Fibroblast of peridontal ligament (primary cell): ENCODE results near the gene IFT81.
"Not testable (repeated sequence)": the region's sequence is repeated elsewhere in the genome, so short reads cannot be mapped to it uniquely, and the experiment has no call there.

Source experiments
- DNase-seq: peaks from one replicate; pipeline ENCODE4 v3.0.0-alpha.2; 2010; ENCODE audit errors: extremely low read depth

The IFT81 gene

DNA sequence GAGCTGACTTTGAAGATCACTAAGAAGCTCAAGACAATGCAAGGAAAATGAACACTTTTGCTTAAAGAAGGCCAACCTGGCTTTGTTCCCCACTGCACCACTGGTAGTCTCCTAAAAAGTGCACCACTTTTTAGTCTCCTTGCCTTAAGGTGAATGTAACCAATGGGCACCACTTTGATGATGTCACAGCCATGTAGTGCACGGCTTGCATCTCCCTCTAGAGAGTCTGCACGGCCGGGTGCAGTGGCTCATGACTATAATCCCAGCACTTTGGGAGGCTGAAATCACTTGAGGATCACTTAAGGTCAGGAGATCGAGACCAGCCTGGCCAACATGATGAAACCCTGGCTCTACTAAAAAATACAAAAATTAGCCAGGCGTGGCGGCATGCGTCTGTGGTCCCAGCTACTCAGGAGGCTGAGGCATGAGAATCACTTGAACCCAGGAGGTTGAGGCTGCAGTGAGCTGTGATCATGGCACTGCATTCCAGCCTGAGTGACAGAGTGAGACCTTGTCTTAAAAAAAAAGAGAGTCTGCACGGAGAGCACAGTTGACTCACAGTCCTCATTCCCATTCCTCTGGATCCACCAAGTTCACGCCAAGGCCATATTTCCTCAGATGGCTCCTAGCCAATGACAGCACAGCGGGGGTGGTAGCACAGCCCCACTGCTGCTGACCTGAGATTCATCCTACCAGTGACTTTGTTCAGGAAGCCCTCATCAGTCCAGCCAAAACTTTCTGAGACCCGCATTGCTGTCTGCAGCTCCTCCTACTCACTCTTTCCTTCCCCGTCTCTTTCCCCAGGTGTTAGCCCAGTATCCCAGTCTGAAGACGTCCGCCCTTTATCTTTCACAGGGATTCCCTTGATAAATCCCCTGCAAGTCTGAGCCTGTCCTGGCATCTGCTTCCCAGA lies 16.5 kb upstream of the IFT81 start:
- DNase-seq: peak; percentile 89

DNA sequence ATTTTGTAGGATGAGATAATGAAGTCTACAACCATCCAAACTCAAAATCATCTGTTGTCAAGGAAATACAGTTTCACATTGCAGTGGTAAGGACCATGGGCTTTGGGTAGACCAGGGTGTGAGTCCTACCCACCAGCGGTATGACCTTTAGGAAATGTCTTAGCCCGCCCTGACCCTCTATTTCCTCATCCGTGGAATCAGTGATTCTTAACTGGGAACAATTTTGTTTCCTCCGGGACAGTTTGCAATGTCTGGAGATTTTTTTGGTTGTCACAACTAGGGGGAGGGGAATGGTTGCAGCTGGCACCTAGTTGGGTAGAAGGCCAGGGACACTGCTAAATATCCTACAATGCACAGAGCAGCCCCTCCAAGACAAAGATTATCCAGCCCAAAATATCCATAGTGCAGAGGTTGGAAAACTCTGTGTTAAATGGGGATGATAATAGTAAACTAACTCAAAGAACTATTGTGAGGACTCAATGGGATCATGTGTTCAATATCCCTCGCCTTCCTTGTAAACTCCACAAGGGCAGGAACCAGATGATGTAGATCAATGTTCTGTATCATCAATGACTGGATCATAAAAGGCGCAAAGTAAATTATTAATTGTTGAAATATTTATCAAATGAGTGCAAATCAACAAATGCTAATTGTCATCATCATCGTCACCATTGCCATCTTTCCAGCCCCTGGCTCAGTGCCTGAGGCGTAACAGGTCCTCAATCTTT lies 15.7 kb upstream of the IFT81 start:
- no peak for DNase-seq

DNA sequence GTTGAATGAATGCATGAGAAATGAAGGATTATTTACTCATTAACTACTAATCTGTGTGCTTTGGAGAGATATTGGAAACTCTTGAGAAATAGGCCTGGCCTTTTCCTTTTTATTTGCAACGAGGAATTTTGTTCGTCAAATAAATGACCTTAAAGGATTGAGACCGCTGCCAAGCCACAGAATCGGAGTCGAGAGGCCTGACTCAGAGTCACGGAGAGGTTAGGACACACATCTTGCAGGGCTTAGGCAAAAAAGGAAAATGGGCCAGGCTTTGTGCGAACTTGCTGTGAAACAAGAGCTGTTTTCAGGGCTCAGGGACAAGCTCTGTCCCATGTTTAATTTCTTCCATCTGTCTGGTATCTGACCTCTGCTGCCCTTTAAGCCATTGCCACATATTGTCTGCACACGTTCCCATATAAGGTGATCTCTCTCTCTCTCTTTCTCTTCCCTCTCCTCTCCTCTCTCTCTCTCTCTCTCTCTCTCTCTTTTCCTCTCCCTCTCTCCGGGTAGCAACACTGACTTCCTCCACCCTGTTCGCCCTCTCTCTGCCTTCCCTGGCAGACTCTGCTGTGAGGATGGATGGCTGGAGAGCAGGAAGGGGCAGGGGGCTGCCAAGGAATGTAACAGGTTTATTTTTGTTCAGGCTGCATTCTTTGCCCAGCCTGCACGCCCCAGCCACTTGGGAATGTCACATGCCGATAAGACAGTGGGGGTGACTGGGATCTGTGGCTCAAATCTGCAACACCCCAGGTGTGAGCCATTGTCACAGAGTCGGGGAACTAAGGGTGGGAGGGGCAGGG lies 14.9 kb upstream of the IFT81 start:
- DNase-seq: peak; percentile 100

DNA sequence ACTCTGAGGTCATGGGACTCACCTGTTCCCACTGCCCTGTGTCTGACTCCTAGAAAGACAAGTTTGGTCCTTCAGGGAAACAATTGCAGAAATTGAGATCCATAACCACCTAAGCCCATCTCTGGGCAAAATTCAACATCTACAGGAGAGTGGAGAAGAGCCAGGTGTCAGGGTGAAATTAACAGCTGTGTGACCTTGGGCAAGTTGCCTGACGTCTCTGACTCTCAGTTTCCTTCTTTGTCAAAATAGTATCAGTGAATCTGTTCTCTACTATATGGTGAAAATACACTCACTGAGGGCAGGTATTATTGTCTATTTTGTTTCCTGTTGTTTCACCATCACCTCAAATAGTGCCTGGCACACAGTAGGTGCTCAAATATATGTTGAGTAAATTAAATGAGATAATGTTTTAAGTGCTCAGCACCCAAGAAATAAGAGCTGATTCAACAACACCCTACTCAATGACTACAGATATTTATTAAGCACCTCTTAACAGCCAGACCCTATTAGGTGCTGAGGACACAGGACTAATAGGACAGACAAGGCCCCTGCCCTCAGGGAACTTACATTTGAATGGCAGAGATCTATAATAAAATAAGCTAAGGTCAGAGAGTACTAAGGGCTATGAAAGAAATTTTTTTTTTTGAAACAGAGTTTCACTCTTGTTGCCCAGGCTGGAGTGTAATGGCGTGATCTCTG lies 14.2 kb upstream of the IFT81 start:
- DNase-seq: no peak

DNA sequence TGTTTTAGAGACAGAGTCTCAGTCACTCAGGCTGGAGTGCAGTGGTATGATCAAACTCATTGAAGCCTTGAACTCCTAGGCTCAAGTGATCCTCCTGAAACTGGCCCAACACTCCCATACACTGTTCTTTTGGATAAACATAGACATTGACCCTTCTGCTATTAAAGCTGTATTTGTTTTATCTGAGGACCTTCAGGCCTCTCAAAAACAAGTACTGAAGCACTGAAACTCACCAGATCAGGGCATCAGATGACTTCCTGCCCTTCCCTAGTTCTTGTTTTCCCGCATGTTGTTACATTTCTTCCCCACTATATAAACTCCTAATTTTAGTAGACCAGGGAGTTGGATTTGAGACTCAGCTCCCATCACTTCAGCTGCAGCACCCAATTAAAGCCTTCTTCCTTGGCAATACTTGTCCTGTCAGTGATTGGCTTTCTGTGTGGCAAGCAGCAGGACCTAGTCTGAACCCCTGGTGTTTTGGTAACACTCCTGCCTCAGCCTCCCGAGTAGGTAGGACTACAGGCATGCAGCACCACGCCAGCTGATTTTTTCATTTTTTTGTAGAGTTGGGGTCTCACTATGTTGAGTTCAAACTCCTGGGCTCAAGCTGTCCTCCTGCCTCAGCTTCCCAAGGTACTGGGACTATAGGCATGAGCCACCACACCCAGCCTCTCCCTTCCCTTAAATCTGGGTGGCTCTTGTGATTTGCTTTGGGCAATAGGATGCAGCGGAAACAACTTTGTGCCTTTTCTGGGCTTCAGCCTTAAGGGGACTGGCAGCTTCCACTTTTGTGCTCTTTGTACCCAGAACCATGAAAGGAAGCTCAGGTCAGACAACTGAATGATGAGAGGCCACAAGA lies 12.5 kb upstream of the IFT81 start:
- no peak for DNase-seq

DNA sequence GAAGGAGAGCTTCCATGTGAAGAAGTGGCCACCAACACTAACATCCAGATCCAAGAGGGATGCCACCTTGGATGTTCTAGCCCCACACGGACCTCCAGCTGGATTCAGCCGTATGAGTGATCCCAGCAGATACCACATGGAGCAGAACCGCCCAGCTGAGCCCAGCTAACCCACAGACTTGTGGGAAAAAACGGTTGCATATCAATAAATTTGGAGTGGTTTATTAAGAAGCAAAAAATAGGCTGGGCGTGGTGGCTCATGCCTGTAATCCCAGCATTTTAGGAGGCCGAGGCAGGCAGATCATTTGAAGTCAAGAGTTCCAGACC lies 11.9 kb upstream of the IFT81 start:
- no peak for DNase-seq

DNA sequence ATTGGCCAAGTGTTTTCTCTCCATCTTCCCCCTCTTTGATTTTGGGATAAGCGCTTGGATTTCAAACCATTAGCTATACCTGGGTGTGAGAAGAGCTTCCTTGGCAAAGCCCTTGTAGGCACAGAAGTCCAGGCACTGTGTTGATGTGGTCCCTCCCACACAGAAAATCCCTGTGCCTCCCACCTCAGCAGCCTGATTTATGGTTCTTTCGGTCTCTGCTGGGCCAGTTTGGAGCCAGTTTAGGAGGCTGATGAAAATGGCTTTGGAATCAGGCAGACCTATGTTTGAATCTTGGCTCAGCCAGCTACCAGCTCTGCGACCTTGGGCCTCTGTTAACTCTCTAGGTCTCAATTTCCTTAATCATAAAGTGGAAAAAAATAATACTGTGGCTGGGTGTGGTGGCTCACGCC lies 9.6 kb upstream of the IFT81 start:
- no peak for DNase-seq

DNA sequence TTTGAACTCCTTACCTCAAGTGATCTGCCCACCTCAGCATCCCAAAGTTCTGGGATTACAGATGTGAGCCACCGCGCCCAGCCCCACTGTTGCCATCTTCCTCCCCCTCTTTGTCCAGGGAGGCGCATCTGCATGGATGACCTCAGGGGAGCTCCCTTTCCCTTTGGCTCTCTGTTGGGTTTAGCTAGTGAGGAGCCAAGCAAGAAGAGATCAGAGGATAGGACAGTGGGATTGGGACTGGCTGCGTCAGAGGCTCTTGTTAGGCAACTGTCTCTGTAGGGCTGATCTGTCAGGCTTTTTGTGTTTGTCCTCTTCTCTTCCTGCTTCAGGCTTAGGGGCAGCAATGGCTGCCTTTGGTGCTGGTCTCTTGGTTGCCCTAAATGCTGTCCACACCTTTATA lies 8.5 kb upstream of the IFT81 start:
- no peak for DNase-seq

DNA sequence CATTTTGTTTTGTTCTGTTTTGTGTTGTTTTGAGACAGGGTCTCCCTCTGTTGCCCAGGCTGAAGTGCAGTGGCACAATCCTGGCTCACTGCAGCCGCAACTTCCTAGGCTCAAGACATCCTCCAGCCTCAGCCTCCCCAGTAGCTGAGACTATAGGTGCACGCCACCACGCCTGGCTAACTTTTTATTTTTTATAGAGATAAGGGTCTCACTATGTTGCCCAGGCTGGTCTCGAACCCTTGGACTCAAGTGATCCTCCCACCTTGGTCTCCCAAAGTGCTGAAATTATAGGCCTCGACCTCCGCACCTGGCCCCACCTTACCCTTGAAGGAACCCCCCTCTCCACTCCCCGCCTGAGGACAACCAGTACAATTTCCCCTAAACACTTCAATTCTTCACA lies 7.5 kb upstream of the IFT81 start:
- DNase-seq: no peak

DNA sequence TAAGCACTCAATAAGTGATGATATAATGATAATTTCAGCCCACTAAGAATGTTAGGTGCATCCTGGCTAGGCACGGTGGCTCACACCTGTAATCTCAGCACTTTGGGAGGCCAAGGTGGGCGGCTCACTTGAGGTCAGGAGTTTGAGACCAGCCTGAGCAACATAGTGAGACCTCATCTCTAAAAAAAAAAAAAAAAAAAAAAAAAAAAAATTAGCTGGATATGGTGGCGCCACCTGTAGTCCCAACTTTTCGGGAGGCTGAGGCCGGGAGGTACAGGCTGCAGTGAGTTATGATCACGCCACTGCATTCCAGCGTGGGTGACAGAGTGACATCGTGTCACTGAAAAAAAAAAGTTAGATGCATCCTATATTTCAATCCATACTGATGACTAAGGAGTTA lies 6.9 kb upstream of the IFT81 start:
- not testable (repeated sequence) for DNase-seq

DNA sequence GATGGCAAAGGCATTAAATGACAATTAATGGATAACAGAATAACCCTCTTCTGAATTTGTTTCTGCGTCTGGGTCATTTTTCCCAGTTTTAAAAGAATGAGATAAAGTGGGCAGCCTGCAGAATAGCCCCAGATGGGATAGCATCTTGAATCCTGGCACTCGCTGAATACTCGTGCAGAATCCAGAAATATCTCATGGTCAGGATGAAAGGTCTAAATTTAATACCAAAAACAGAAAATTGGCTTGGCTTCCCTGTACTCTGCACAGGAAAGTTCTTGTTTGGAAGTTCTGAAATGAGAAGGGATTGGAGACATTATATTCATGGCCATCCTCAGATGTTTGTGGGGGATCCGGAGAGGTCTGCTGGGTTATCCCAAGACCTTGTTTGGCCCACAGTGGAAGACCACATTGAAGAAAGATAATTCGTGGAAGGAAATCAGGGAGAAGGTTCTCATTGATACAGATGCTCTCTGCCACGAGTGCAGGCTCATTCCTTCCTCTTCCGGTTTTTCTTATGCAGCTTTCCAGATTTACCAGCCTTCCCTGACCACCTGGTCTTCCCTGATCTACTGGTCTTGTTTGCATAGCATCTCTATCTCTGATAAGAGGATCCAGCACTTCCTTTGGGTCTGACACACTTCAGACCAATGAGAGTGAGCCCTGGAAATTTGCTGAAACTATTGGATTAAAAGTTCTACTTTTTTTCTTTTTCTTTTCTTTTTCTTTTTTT lies 6.0 kb upstream of the IFT81 start:
- DNase-seq: no peak

DNA sequence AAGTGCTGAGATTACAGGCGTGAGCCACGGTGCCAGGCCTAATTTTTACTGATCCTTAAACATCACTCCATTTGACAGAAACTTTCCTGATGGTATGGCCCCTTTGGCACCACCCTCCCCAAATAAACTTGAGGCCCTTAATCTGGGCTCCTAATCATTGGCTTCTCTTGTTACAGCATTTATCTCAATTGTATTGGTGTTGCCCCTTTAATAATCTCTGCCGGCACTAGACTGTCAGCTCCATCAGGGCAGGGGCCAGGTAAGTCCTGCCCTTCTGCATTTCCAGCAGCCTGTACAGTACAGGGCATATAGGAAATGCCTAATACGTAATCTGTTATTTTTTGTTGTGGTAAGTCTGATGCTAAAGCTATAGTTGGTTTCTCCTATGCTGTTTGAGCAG lies 1.2 kb upstream of the IFT81 start:
- no peak for DNase-seq

DNA sequence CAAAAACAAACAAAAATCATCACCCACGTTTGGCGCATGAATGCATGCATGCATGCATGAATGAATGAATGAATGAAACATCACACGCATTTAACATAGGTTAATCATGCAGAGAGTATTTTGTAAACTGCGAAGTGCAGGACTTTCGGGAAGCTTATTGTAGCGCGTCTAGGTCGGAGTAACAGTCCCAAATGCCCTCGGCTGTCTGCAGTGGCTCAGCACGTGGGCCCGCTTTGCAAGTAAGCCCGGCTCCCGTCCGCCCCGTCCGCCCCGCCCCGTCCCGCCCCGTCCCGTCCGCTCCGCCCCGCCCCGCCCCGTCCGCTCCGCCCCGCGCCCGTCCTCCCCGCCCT lies 263 bp upstream of the IFT81 start:
- DNase-seq: no peak

DNA sequence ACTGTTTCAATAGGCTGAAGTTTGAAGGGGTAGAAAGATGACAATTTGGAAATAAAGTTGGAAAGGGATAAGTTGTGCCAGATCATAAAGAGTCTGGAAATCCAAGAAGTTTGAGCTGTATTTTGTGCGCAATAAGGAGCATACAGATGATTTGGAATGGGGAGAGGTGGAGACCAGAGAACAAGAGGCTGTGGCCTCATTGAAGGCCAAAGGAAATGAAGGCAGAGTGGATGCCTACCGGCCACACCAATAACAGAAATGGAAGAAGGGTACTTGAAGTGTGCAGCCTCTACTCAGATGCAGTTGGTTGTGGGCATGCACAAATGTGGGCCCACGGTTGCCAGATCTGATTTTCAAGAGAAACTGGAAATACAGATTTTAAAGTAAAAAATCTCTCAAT lies 2.4 kb downstream of the IFT81 start:
- no peak for DNase-seq

DNA sequence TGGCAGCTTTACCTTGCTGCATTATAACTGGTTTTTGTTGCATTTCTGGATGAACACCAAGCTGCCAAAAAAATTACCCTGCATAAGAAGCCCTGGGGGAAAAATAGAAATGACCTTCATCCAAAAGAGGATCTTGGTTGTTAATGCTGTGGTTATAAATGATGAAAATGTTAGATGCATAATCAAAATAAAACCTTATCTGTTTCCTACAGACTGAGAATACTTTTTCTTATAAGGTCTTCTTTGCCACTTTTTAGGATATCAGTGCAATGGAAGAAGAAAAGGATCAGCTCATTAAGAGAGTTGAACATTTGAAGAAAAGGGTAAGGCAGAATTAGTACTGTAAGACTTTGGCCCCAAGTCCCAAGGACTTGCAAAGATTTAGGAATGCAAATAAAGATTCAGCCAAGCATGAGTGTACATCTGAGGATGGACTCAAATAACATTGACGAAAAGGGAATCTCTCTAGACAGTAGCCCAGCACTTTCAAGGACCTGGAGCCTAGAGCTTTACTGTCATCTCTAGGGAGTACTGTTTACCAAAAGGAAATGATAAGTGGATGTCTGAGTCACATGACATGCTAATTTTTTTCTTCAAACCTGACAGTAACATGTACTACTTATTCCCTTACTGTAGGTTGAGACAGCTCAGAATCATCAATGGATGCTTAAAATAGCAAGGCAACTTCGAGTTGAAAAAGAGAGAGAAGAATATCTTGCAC lies 10.7 kb downstream of the IFT81 start:
- DNase-seq: peak; percentile 80

DNA sequence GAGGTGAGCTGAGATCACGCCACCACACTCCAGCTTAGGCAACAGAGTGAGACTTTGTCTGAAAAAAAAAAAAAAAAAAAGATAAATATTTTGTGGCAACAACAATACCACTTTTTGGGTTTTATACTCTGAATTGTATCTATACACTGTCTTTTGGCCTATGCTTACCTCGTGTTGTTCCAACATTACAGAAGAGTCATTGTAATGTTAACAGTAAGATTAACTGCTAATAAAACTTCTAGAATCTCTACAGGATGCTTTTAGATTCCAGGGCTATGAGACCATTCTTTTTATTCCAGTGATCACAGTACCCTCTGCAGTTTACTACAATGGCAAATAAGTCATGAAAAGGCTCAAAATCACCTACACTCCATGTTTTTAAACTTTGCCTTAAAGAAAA lies 11.6 kb downstream of the IFT81 start:
- DNase-seq: no peak

DNA sequence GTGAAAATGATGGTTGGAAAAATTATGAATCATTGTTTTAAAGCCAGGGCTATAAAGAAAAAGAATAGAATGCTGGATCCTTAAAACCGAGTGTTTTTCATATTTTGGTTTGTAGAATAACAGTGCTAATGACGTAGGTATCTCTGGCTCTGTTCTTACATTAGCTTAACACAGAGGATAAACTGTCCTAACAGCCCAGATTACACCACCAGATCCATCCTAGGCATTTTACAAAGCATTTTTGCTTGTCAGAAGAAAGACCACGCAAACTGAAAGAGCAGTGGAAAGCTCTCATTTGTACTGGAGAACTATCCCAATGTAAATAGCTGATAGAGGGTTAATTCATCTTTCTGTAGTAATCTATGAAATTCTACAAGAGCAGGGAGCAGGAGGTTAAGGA lies 13.6 kb downstream of the IFT81 start:
- no peak for DNase-seq

DNA sequence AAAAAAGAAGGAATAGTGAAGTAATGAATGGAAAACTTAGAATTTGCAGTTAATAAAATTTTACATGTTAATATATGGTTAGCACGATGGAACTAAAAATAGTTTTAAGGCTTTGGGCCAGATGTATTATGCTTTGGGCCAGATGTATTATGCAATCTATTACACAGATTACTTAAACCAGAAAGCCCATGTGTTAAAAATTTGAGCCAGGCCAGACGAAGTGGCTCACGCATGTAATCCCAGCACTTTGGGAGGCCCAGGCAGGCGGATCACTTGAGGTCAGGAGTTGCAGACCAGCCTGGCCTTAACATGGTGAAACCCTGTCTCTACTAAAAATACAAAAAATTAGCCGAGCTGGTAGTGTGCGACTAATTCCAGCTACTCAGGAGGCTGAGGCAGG lies 17.2 kb downstream of the IFT81 start:
- DNase-seq: peak; percentile 89

DNA sequence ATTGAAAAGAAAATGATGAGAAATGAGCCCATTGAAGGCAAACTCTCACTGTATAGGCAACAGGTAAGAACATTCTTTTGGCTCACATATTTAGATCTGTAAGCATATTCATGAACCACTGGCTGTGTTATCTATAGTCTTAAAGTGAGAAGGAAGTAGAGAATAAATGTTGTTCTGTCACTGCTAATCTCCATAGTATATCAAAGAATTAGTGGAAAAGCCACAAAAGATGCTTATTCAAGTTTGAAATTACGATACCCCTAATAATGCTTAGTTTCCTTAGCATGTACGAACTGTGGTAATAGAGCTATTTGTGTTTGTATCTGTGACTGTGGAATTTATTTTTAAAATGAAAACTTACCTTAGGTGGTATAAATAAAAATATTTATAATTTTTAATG lies 22.8 kb downstream of the IFT81 start:
- no peak for DNase-seq
